ENCODE measurements around the gene MOGAT3. TPM values are rescaled to one million over a fixed set of nuclear protein-coding genes. Genes with fewer than 3 reads are reported as not detected.
A peak's percentile ranks its signal among the peaks of the same experiment; 100 is the strongest.

The MOGAT3 gene
- total RNA-seq, 1 experiment from 2014 or later, result 0.81 TPM

- TF ChIP-seq ARID4B (CRISPR knock-in tag; IDR thresholded peaks at IDR 0.05; ENCODE audit: borderline replicate concordance) (peak; percentile 85; the same call in 1 of the 2 replicates), EMX1 (CRISPR knock-in tag; IDR thresholded peaks at IDR 0.05) (no peak)
Observed at GRCh38 chr7:101232141-101232850, 31.5 kb upstream of the MOGAT3 start (continued).

GRCh38 chr7:101231644-101232043, 30.8 kb upstream of the MOGAT3 start:
- ATAC-seq (no peak), DNase-seq (ENCODE audit: low spot score) (no peak)
- H3K4me3 Mint-ChIP-seq, result peak overlapping the region; percentile 74
- peak overlapping the region; percentile 11; the same call in 1 of the 2 replicates for H3K27ac Mint-ChIP-seq
- no peaks in the 10 kb centered on the region for H3K27me3 Mint-ChIP-seq (ENCODE audit: low read depth)
- CTCF ChIA-PET, result interaction anchor here (1.3 to 4.0 kb wide), 6 partner anchors 13 to 88 kb away, joined by 3 to 55 read pairs (median 8); partner anchors contain the start of genes FIS1, PLOD3 and ZNHIT1
- POLR2A ChIA-PET, result interaction anchor here (1.1 kb wide), 1 partner anchor 31 kb away, joined by 3 read pairs; no protein-coding TSS in a partner anchor
- TF ChIP-seq RORB (CRISPR knock-in tag; IDR thresholded peaks at IDR 0.05) (no peak), MXD4 (CRISPR knock-in tag; IDR thresholded peaks at IDR 0.05; ENCODE audit: borderline replicate concordance) (no peak), IRF1 (CRISPR knock-in tag; IDR thresholded peaks at IDR 0.05) (no peak), CBFB (CRISPR knock-in tag; IDR thresholded peaks at IDR 0.05; ENCODE audit: low read depth) (no peak), CREM (CRISPR knock-in tag; IDR thresholded peaks at IDR 0.05) (no peak), SOX15 (CRISPR knock-in tag; IDR thresholded peaks at IDR 0.05) (no peak), NR1H2 (CRISPR knock-in tag; IDR thresholded peaks at IDR 0.05) (no peak), NR2C2 (CRISPR knock-in tag; IDR thresholded peaks at IDR 0.05) (no peak), TP53 (CRISPR knock-in tag; IDR thresholded peaks at IDR 0.05) (no peak), ZMAT4 (CRISPR knock-in tag; IDR thresholded peaks at IDR 0.05) (no peak), PRRX2 (CRISPR knock-in tag; IDR thresholded peaks at IDR 0.05) (no peak), GABPB1 (CRISPR knock-in tag; IDR thresholded peaks at IDR 0.05) (no peak), ATF6 (CRISPR knock-in tag; IDR thresholded peaks at IDR 0.05) (no peak)
- peaks cover 11% of the 10 kb centered on the region for H3K36me3 Mint-ChIP-seq
- no peaks in the 10 kb centered on the region for H3K9me3 Mint-ChIP-seq
- H3K4me1 Mint-ChIP-seq, result peaks cover 24% of the 10 kb centered on the region

- ATAC-seq (no peak), DNase-seq (ENCODE audit: low spot score) (no peak)
- TF ChIP-seq EMX1 (CRISPR knock-in tag; IDR thresholded peaks at IDR 0.05) (no peak), GABPB1 (CRISPR knock-in tag; IDR thresholded peaks at IDR 0.05) (no peak), IRF2 (CRISPR knock-in tag; IDR thresholded peaks at IDR 0.05; ENCODE audit: borderline replicate concordance, low read depth) (no peak), ATF2 (CRISPR knock-in tag; IDR thresholded peaks at IDR 0.05; ENCODE audit: borderline replicate concordance, low read depth) (no peak)
- H3K4me1 Mint-ChIP-seq, result peaks cover 15% of the 10 kb centered on the region
- H3K4me3 Mint-ChIP-seq, result no peak overlapping the region
- no peaks in the 10 kb centered on the region for H3K9me3 Mint-ChIP-seq
- ChIA-PET POLR2A (no interaction called here), CTCF (interaction anchor here (1.0 to 1.2 kb wide), 2 partner anchors 17 to 82 kb away, joined by 3 to 4 read pairs; no protein-coding TSS in a partner anchor)
- peaks cover 34% of the 10 kb centered on the region for H3K36me3 Mint-ChIP-seq
- H3K27me3 Mint-ChIP-seq (ENCODE audit: low read depth), result no peaks in the 10 kb centered on the region
- H3K27ac Mint-ChIP-seq, result peak overlapping the region; percentile 38; the same call in 1 of the 2 replicates
Observed at GRCh38 chr7:101226721-101227120, 25.9 kb upstream of the MOGAT3 start.
